Measurements from ENCODE around the gene MAP4K3. TPM values are rescaled to one million over a fixed set of nuclear protein-coding genes. Genes with fewer than 3 reads are reported as not detected.

The MAP4K3 gene
- polyA plus RNA-seq, 2 of the 4 experiments (the other 2 are of a cell fraction), result 15.8 to 44.6 TPM

GRCh38 chr2:39445934-39446333 lies 8.8 kb upstream of the MAP4K3 start:
- Histone ChIP-seq H3K4me1 (peaks cover 13% of the 10 kb centered on the region), H3K27ac (no peak overlapping the region), H3K9me3 (peaks cover 9% of the 10 kb centered on the region), H3K4me3 (no peak overlapping the region), H3K4me2 (no peak overlapping the region)
- TF ChIP-seq, protein P1, sequence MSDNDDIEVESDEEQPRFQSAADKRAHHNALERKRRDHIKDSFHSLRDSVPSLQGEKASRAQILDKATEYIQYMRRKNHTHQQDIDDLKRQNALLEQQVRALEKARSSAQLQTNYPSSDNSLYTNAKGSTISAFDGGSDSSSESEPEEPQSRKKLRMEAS (IDR thresholded peaks at IDR 0.05), result no peak
- TF ChIP-seq, protein P2, sequence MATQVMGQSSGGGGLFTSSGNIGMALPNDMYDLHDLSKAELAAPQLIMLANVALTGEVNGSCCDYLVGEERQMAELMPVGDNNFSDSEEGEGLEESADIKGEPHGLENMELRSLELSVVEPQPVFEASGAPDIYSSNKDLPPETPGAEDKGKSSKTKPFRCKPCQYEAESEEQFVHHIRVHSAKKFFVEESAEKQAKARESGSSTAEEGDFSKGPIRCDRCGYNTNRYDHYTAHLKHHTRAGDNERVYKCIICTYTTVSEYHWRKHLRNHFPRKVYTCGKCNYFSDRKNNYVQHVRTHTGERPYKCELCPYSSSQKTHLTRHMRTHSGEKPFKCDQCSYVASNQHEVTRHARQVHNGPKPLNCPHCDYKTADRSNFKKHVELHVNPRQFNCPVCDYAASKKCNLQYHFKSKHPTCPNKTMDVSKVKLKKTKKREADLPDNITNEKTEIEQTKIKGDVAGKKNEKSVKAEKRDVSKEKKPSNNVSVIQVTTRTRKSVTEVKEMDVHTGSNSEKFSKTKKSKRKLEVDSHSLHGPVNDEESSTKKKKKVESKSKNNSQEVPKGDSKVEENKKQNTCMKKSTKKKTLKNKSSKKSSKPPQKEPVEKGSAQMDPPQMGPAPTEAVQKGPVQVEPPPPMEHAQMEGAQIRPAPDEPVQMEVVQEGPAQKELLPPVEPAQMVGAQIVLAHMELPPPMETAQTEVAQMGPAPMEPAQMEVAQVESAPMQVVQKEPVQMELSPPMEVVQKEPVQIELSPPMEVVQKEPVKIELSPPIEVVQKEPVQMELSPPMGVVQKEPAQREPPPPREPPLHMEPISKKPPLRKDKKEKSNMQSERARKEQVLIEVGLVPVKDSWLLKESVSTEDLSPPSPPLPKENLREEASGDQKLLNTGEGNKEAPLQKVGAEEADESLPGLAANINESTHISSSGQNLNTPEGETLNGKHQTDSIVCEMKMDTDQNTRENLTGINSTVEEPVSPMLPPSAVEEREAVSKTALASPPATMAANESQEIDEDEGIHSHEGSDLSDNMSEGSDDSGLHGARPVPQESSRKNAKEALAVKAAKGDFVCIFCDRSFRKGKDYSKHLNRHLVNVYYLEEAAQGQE (IDR thresholded peaks at IDR 0.05), result no peak
- no peak for TF ChIP-seq CHD2 (IDR thresholded peaks at IDR 0.05; ENCODE audit: low read length, partially characterized antibody)
- no peak for TF ChIP-seq MYC (IDR thresholded peaks at IDR 0.05; ENCODE audit: borderline replicate concordance, low read length)
- no peak for TF ChIP-seq CEBPB (IDR thresholded peaks at IDR 0.05)
- TF ChIP-seq MAZ (IDR thresholded peaks at IDR 0.05; ENCODE audit: borderline replicate concordance, low read depth, low read length), result no peak
- DNase-seq (ENCODE audit: low read depth in 1 of 2, low spot score in 1 of 2), result no peak
- no peak for FAIRE-seq
- 86% methylated on average over 3 of the region's 3 CpGs for WGBS (ENCODE audit: missing lambda C conversion rate)
- CTCF ChIA-PET, result interaction anchor here (1.0 kb wide), 1 partner anchor 285 kb away, joined by 3 read pairs; no protein-coding TSS in a partner anchor
- POLR2A ChIA-PET, result no interaction called here
- no peak for ATAC-seq

- WGBS (ENCODE audit: missing lambda C conversion rate), result 91% methylated on average over 1 of the region's 1 CpG
- ChIA-PET POLR2A (no interaction called here), CTCF (no interaction called here)
- H3K27ac ChIP-seq, result no peak overlapping the region
- DNase-seq (ENCODE audit: low read depth in 1 of 2, low spot score in 1 of 2) (no peak), FAIRE-seq (no peak), ATAC-seq (no peak)
- no peak overlapping the region for H3K4me2 ChIP-seq
- TF ChIP-seq HMGXB4 (CRISPR knock-in tag; IDR thresholded peaks at IDR 0.05; ENCODE audit: borderline replicate concordance) (no peak), RARB (CRISPR knock-in tag; IDR thresholded peaks at IDR 0.05) (no peak), JUN (IDR thresholded peaks at IDR 0.05) (no peak), RCOR1 (IDR thresholded peaks at IDR 0.05; ENCODE audit: low read depth, low read length) (no peak), ZNF302 (CRISPR knock-in tag; IDR thresholded peaks at IDR 0.05) (no peak), ELK1 (IDR thresholded peaks at IDR 0.05; ENCODE audit: low read depth, low read length) (no peak)
- TF ChIP-seq, protein P3, sequence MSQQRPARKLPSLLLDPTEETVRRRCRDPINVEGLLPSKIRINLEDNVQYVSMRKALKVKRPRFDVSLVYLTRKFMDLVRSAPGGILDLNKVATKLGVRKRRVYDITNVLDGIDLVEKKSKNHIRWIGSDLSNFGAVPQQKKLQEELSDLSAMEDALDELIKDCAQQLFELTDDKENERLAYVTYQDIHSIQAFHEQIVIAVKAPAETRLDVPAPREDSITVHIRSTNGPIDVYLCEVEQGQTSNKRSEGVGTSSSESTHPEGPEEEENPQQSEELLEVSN (IDR thresholded peaks at IDR 0.05; ENCODE audit: borderline replicate concordance, low read depth), result no peak
- no peak overlapping the region for H3K4me3 ChIP-seq
- H3K9me3 ChIP-seq, result peaks cover 9% of the 10 kb centered on the region
- H3K4me1 ChIP-seq, result peaks cover 29% of the 10 kb centered on the region
Observed at GRCh38 chr2:39443009-39443408, 5.9 kb upstream of the MAP4K3 start.
